Esophagus squamous epithelium (tissue), 5 donors: ENCODE results near the gene YWHAH. TPM values are rescaled to one million over a fixed set of nuclear protein-coding genes. Genes with fewer than 3 reads are reported as not detected.

Experiments
- DNase-seq: peaks from one replicate; lab custom pipeline; 2025; lab: John Stamatoyannopoulos, UW
- H3K27ac ChIP-seq, 4 donors: fragments of 200-600 bp; sonication (generic); one replicate each; pipeline ENCODE4 v1.5.1; 2016 to 2019; ENCODE audit warnings: mild to moderate bottlenecking in 1 of 4
- H3K27me3 ChIP-seq, 4 donors: fragments of 200-600 bp; sonication (generic); 1 replicate in 3 of 4; 2 replicates in 1 of 4; pipeline versions ENCODE4 v1.5.1 to v1.6.0; 2017 to 2021; ENCODE audit warnings: antibody characterized with exemption in 1 of 4
- H3K36me3 ChIP-seq, 3 donors: fragments of 200-600 bp; sonication (generic); one replicate each; pipeline ENCODE4 v1.5.1; 2016 to 2019
- H3K4me1 ChIP-seq, 3 donors: fragments of 200-600 bp; sonication (generic); one replicate each; pipeline ENCODE4 v1.5.1; 2017 to 2019
- H3K4me3 ChIP-seq, 4 donors: fragments of 200-600 bp; sonication (generic); 1 replicate in 3 of 4; 2 replicates in 1 of 4; pipeline ENCODE4 v1.5.1; 2016 to 2019; ENCODE audit warnings: mild to moderate bottlenecking in 2 of 4, moderate library complexity in 1 of 4
- H3K9me3 ChIP-seq, 3 donors: fragments of 200-600 bp; sonication (generic); one replicate each; pipeline ENCODE4 v1.5.1; 2016 to 2019
- CTCF ChIP-seq, 6 experiments: fragments of 450-650 bp in 4 of 6; fragments of 200-600 bp in 2 of 6; sonication (generic) in 2 of 6; IDR thresholded peaks; one replicate each; pipeline ENCODE4 v1.5.1; 2016 to 2019; ENCODE audit warnings: antibody characterized with exemption in 6 of 6, mild to moderate bottlenecking in 4 of 6, moderate library complexity in 4 of 6
- POLR2A ChIP-seq, 4 donors: fragments of 450-650 bp; IDR thresholded peaks; one replicate each; pipeline ENCODE4 v1.6.1; 2017; ENCODE audit warnings: antibody characterized with exemption in 4 of 4, mild to moderate bottlenecking in 4 of 4, moderate library complexity in 3 of 4
- WGBS, 2 donors: methylation state at CpG; one replicate each; pipeline ENCODE4 v1.1.5; 2018; 5-methylcytosine and 5-hydroxymethylcytosine counted together
- intact Hi-C: fragments of 100-400 bp; cut with DNase I; formaldehyde crosslinking; loops from one replicate; pipeline ENCODE4 v1.15.0; 2022
- total RNA-seq, 4 donors: library from RNA; depleted of rRNA; stranded (reverse); fragments of >200 nt; gene quantifications; one replicate each; pipeline ENCODE4 v1.1.0, GENCODE V29; 2016
- donor health status: DM: yes; HTN: yes; CAD: no.

The YWHAH gene
- total RNA-seq, 4 donors from 2014 or later = 42.4 to 63.2 (median 54.2) TPM

DNA sequence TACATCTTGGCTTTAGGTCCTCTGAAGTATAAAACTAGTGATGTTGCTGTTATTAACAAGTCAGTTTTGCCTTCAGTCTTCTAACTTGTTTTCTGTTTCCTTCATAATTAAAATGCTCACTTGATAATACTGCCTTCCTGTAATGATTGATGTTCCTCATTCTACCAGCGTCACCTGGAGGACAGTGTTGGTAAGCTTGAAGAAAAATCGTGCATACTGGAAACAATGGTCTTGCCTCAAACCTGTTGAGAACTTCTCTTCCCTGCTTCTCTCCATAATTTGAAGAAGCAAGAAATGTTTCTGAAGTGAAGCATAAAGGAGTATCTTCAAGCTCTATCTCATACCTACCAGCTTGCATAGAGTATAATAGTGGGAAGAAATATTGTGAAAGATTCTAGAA lies 3.0 kb downstream of the YWHAH start:
- Histone ChIP-seq H3K27me3 (no peaks in the 10 kb centered on the region), H3K27ac (peak overlapping the region in 3 of 4 donors; percentile 64 to 99 (median 97)), H3K4me1 (peaks cover 30 to 75% (median 45%) of the 10 kb centered on the region in 3 donors), H3K4me3 (peak overlapping the region in 1 of 4 donors; percentile 79), H3K36me3 (peaks cover 0 to 28% (median 0%) of the 10 kb centered on the region in 3 donors), H3K9me3 (no peaks in the 10 kb centered on the region)
- 13 to 18% methylated on average over 2 of the region's 2 CpGs for WGBS, 2 donors
- no peak for DNase-seq
- intact Hi-C loops = loop anchor here (10.0 kb wide), 1 partner anchor 272 kb away; no protein-coding TSS in a partner anchor
- TF ChIP-seq POLR2A (IDR thresholded peaks at IDR 0.05) = no peak
- peak; percentile 32 to 65 (median 48) for TF ChIP-seq CTCF (IDR thresholded peaks at IDR 0.05)

DNA sequence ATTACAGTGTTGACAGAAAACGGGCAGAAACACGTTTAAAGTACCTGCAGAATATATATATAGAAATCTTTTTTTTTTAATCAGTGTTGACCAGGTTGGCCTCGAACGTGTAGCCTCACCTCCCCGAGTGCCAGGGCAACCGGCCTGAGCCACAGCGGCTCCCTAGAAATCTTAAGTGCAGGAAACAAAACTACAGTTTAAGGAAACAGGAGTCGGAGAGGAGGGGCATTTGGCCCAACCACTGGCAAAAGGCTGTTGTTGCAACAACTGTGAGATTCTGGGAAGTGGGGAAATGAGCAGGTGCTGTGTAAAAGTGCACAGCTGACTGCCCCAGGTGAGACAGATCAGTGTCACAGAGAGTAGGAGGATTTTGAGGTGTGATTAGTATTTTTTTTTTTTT lies 3.7 kb downstream of the YWHAH start:
- no peak for DNase-seq
- intact Hi-C loops = loop anchor here (10.0 kb wide), 1 partner anchor 273 kb away; no protein-coding TSS in a partner anchor

DNA sequence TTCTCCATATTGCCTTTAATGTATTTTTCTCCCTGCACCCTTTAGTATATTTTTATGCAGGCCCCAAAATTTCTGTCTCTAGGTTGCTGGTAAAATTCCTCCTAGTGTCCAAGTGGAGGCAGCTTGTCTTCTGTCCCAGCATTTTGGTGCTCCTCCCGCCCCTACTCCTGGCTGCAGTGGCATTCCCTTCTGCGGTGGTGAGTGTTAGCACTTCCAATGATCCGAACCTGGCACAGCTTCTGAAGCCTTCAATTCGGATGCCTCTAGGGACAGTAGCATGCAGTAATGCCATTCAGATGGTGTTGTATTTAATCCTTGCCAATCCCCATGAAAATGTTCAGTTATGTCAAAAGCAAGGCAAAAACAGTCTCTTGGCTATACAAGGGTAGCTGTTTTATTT lies 5.9 kb downstream of the YWHAH start:
- TF ChIP-seq CTCF (IDR thresholded peaks at IDR 0.05) (no peak), POLR2A (IDR thresholded peaks at IDR 0.05) (no peak)
- Histone ChIP-seq H3K27ac (peak overlapping the region in 3 of 4 donors; percentile 74 to 87 (median 80)), H3K36me3 (peaks cover 0 to 28% (median 0%) of the 10 kb centered on the region in 3 donors), H3K4me1 (peaks cover 42 to 90% (median 69%) of the 10 kb centered on the region in 3 donors), H3K4me3 (no peak overlapping the region), H3K9me3 (no peaks in the 10 kb centered on the region), H3K27me3 (no peaks in the 10 kb centered on the region)
- 12 to 20% methylated on average over 4 of the region's 4 CpGs for WGBS, 2 donors
- intact Hi-C loops = no loop called here
- no peak for DNase-seq

More for the DNA sequence above, 3.7 kb downstream of the YWHAH start:
- WGBS, 2 donors = 54 to 66% methylated on average over 8 of the region's 8 CpGs
- no peak overlapping the region for H3K4me3 ChIP-seq
- TF ChIP-seq CTCF (IDR thresholded peaks at IDR 0.05) (no peak), POLR2A (IDR thresholded peaks at IDR 0.05) (no peak)
- H3K9me3 ChIP-seq = no peaks in the 10 kb centered on the region
- H3K27me3 ChIP-seq = no peaks in the 10 kb centered on the region
- no peak overlapping the region for H3K27ac ChIP-seq
- peaks cover 0 to 28% (median 0%) of the 10 kb centered on the region in 3 donors for H3K36me3 ChIP-seq
- H3K4me1 ChIP-seq = peaks cover 35 to 82% (median 52%) of the 10 kb centered on the region in 3 donors

DNA sequence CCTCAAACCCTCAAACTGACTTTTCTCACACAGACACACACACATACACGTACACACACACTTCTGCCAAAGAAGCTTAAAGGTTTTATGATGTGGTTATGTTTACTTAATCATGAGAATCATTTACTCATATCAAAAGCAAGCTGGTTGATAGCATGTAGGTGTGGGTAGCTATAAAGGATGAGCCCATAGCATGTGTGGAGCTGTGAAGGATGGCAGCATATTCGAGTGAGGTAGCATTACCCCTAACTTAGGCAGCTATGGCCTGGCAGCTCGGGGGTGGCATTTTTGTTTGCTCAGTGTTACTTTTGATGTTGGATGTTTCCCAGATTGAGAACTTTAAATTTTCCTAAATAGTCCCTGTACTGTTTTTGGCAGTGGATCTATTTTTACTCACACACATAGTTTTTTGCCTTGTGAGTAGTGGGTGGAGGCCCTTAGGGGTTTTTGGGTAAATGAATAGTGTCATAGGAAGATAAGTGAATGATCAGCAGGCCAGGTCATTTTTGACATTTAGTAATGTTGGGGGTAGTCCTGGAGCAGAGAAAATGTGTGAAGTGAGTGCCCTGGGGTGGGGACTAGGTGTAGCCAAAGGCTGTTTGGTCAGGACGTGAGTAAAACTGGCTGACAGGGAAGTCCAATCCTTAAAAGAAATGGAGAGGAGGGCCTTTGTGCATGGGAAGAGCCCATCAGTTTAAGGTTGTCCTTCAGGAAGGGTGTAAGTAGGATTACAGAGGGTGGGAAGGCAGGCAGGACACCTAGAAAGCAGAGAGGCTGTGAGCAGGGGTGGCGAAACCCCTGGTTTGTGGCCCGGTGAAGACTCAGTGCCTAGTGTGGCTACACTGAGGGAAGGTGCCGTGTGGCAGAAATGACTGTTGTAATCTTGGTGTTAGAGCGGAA lies 7.1 kb downstream of the YWHAH start:
- Histone ChIP-seq H3K9me3 (no peaks in the 10 kb centered on the region), H3K27me3 (no peaks in the 10 kb centered on the region), H3K4me3 (peak overlapping the region in 1 of 4 donors; percentile 18), H3K36me3 (peaks cover 0 to 33% (median 4%) of the 10 kb centered on the region in 3 donors), H3K27ac (peak overlapping the region; percentile 67 to 87 (median 77)), H3K4me1 (peaks cover 30 to 83% (median 67%) of the 10 kb centered on the region in 3 donors)
- DNase-seq = no peak
- 47 to 57% methylated on average over 8 of the region's 8 CpGs for WGBS, 2 donors
- intact Hi-C loops = no loop called here
- TF ChIP-seq POLR2A (IDR thresholded peaks at IDR 0.05) (no peak), CTCF (IDR thresholded peaks at IDR 0.05) (no peak)

- intact Hi-C loops = no loop called here
- Histone ChIP-seq H3K9me3 (no peaks in the 10 kb centered on the region), H3K4me3 (peak overlapping the region in 1 of 4 donors; percentile 18), H3K4me1 (peaks cover 24 to 77% (median 61%) of the 10 kb centered on the region in 3 donors), H3K36me3 (peaks cover 0 to 39% (median 8%) of the 10 kb centered on the region in 3 donors), H3K27ac (peak overlapping the region; percentile 67 to 87 (median 77)), H3K27me3 (no peaks in the 10 kb centered on the region)
- DNase-seq = no peak
- 40 to 55% methylated on average over 2 of the region's 2 CpGs for WGBS, 2 donors
- TF ChIP-seq POLR2A (IDR thresholded peaks at IDR 0.05) (no peak), CTCF (IDR thresholded peaks at IDR 0.05) (no peak)
Observed at GRCh38 chr22:31952094-31952401, 7.7 kb downstream of the YWHAH start.
